NCI-H2227 treated with DMSO at 0.1 percent for 48 hours (cell line): Measurements from ENCODE around the gene TCTA.
A peak's percentile ranks its signal among the peaks of the same experiment; 100 is the strongest.

ENCODE experiments used
- DNase-seq: peaks from one replicate; lab custom pipeline; 2025; lab: John Stamatoyannopoulos, UW

Gene TCTA

GRCh38 chr3:49410846-49411534, 1.2 kb upstream of the TCTA start:
- no peak for DNase-seq

GRCh38 chr3:49411535-49411967, 672 bp upstream of the TCTA start:
- DNase-seq: no peak

- DNase-seq: no peak
Observed at GRCh38 chr3:49412632-49413337, 562 bp downstream of the TCTA start.

- DNase-seq: no peak
Observed at GRCh38 chr3:49413338-49413734, 1.1 kb downstream of the TCTA start.

- DNase-seq: no peak
Observed at GRCh38 chr3:49414753-49415152, 2.5 kb downstream of the TCTA start.

- DNase-seq: no peak
Observed at GRCh38 chr3:49415931-49416601, 3.8 kb downstream of the TCTA start.

- DNase-seq: no peak
Observed at GRCh38 chr3:49416867-49417266, 4.6 kb downstream of the TCTA start.

- no peak for DNase-seq
Observed at GRCh38 chr3:49417516-49418120, 5.4 kb downstream of the TCTA start.

GRCh38 chr3:49421890-49422378, 9.7 kb downstream of the TCTA start:
- no peak for DNase-seq

GRCh38 chr3:49422379-49423248, 10.4 kb downstream of the TCTA start, which contains the start of gene AMT:
TSS of gene AMT (minus strand) at chr3:49422473. CDS start at chr3:49422450, 23 bp downstream.
- peak; percentile 27 for DNase-seq

- DNase-seq: no peak
Observed at GRCh38 chr3:49424816-49425215, 12.6 kb downstream of the TCTA start.

- DNase-seq: no peak
Observed at GRCh38 chr3:49427586-49427985, 15.4 kb downstream of the TCTA start.

- no peak for DNase-seq
Observed at GRCh38 chr3:49428752-49429080, 16.5 kb downstream of the TCTA start.

- DNase-seq: no peak
Observed at GRCh38 chr3:49434731-49435130, 22.5 kb downstream of the TCTA start.

GRCh38 chr3:49445391-49445790, 33.2 kb downstream of the TCTA start:
- DNase-seq: no peak

GRCh38 chr3:49453621-49454020, 41.4 kb downstream of the TCTA start:
- no peak for DNase-seq

GRCh38 chr3:49454458-49454857, 42.2 kb downstream of the TCTA start:
- DNase-seq: no peak

- DNase-seq: no peak
Observed at GRCh38 chr3:49454898-49455681, 42.9 kb downstream of the TCTA start.

- DNase-seq: no peak
Observed at GRCh38 chr3:49456466-49456865, 44.2 kb downstream of the TCTA start.

- no peak for DNase-seq
Observed at GRCh38 chr3:49460188-49460890, 48.1 kb downstream of the TCTA start.
